H9 (cell line): ENCODE data around the gene DOK5. TPM values are rescaled to one million over a fixed set of nuclear protein-coding genes. Genes with fewer than 3 reads are reported as not detected.

Source experiments
- DNase-seq: peaks from one replicate; pipeline ENCODE4 v3.0.0-alpha.2; 2017
- H2AFZ ChIP-seq: one replicate; pipeline ENCODE4 v1.6.1; 2013; ENCODE audit warnings: mild to moderate bottlenecking, low read length, control low read depth, moderate library complexity
- H2AK5ac ChIP-seq: 2 replicates; pipeline ENCODE4 v1.6.1; 2013; ENCODE audit warnings: low read length, control low read depth, mixed read lengths; ENCODE audit not compliant: insufficient read length
- H2BK120ac ChIP-seq: one replicate; pipeline ENCODE4 v1.6.1; 2013; ENCODE audit warnings: low read depth, mild to moderate bottlenecking, low read length, control low read depth, inconsistent platforms; ENCODE audit not compliant: poor library complexity, severe bottlenecking
- H2BK12ac ChIP-seq: 2 replicates; pipeline ENCODE4 v1.6.1; 2013; ENCODE audit warnings: low read length, control low read depth, mixed read lengths, low read depth; ENCODE audit not compliant: insufficient read length
- H2BK15ac ChIP-seq: 2 replicates; pipeline ENCODE4 v1.6.1; 2013; ENCODE audit warnings: low read depth, low read length, control low read depth
- H2BK20ac ChIP-seq: one replicate; pipeline ENCODE4 v1.6.1; 2013; ENCODE audit warnings: low read depth, mild to moderate bottlenecking, low read length, control low read depth, inconsistent platforms; ENCODE audit not compliant: poor library complexity, severe bottlenecking
- H2BK5ac ChIP-seq: 2 replicates; pipeline ENCODE4 v1.6.1; 2013; ENCODE audit warnings: low read length, control low read depth, mixed read lengths; ENCODE audit not compliant: insufficient read length
- H3K14ac ChIP-seq: 2 replicates; pipeline ENCODE4 v1.6.1; 2013; ENCODE audit warnings: low read length, control low read depth; ENCODE audit not compliant: insufficient read depth
- H3K18ac ChIP-seq: 2 replicates; pipeline ENCODE4 v1.6.1; 2013; ENCODE audit warnings: low read depth, mild to moderate bottlenecking, mixed read lengths, low read length, control low read depth; ENCODE audit not compliant: insufficient read length
- H3K23ac ChIP-seq: 2 replicates; pipeline ENCODE4 v1.6.1; 2013; ENCODE audit warnings: low read length, control low read depth, mixed read lengths, low read depth; ENCODE audit not compliant: insufficient read length
- H3K23me2 ChIP-seq: 2 replicates; pipeline ENCODE4 v1.6.1; 2013; ENCODE audit warnings: low read depth, mild to moderate bottlenecking, mixed read lengths, low read length, control low read depth; ENCODE audit not compliant: insufficient read length, poor library complexity, severe bottlenecking
- H3K27ac ChIP-seq: 2 replicates; pipeline ENCODE4 v1.5.1; 2013; ENCODE audit warnings: low read length, control low read depth, mixed read lengths, low read depth; ENCODE audit not compliant: insufficient read length
- H3K27me3 ChIP-seq: 2 replicates; pipeline ENCODE4 v1.6.1; 2013; ENCODE audit warnings: low read length, control low read depth, inconsistent platforms; ENCODE audit not compliant: insufficient read depth
- H3K4ac ChIP-seq: 2 replicates; pipeline ENCODE4 v1.6.1; 2013; ENCODE audit warnings: low read depth, mild to moderate bottlenecking, control low read depth, inconsistent platforms, low read length, moderate library complexity
- H3K4me1 ChIP-seq: 2 replicates; pipeline ENCODE4 v1.6.1; 2013; ENCODE audit warnings: low read length, control low read depth, inconsistent platforms; ENCODE audit not compliant: insufficient read depth
- H3K4me2 ChIP-seq: 2 replicates; pipeline ENCODE4 v1.6.1; 2013; ENCODE audit warnings: low read length, control low read depth, mixed read lengths; ENCODE audit not compliant: insufficient read length, insufficient read depth
- H3K56ac ChIP-seq: 2 replicates; pipeline ENCODE4 v1.6.1; 2013; ENCODE audit warnings: low read depth, mild to moderate bottlenecking, mixed read lengths, low read length, control low read depth; ENCODE audit not compliant: insufficient read length
- H3K79me1 ChIP-seq: 2 replicates; pipeline ENCODE4 v1.6.1; 2013; ENCODE audit warnings: low read depth, mild to moderate bottlenecking, moderate library complexity, low read length, control low read depth, inconsistent platforms; ENCODE audit not compliant: insufficient read depth, poor library complexity, severe bottlenecking
- H3K79me2 ChIP-seq: 2 replicates; pipeline ENCODE4 v1.6.1; 2013; ENCODE audit warnings: low read length, control low read depth, inconsistent platforms; ENCODE audit not compliant: insufficient read depth
- H3K9ac ChIP-seq: 2 replicates; pipeline ENCODE4 v1.6.1; 2013; ENCODE audit warnings: low read length, control low read depth, mixed read lengths; ENCODE audit not compliant: insufficient read length; ENCODE audit errors: extremely low read depth
- H3K9me3 ChIP-seq: one replicate; pipeline ENCODE4 v1.6.1; 2013; ENCODE audit warnings: low read depth, low read length, inconsistent platforms; ENCODE audit not compliant: control insufficient read depth
- H3T11ph ChIP-seq: one replicate; pipeline ENCODE4 v1.6.1; 2013; ENCODE audit warnings: mild to moderate bottlenecking, low read length, control low read depth, inconsistent platforms
- H4K20me1 ChIP-seq: one replicate; pipeline ENCODE4 v1.6.1; 2013; ENCODE audit not compliant: control insufficient read depth, insufficient read length, insufficient read depth
- H4K5ac ChIP-seq: 2 replicates; pipeline ENCODE4 v1.6.1; 2013; ENCODE audit warnings: low read depth, mild to moderate bottlenecking, mixed read lengths, low read length, control low read depth; ENCODE audit not compliant: insufficient read length
- H4K8ac ChIP-seq: replicated peaks from 2 replicates; pipeline ENCODE4 v1.6.1; 2013; ENCODE audit warnings: low read length, control low read depth, mixed read lengths, low read depth; ENCODE audit not compliant: insufficient read length
- H4K91ac ChIP-seq: 2 replicates; pipeline ENCODE4 v1.6.1; 2013; ENCODE audit warnings: low read depth, mild to moderate bottlenecking, moderate library complexity, mixed read lengths, low read length, control low read depth; ENCODE audit not compliant: insufficient read length
- H3K27ac Mint-ChIP-seq, 3 experiments: 2 replicates in 2 of 3; 3 replicates in 1 of 3; pipeline ENCODE4 v1.8.0; 2020 to 2021; ENCODE audit warnings: mixed read lengths in 3 of 3, mild to moderate bottlenecking in 1 of 3, moderate library complexity in 1 of 3
- H3K27me3 Mint-ChIP-seq: 2 replicates; pipeline ENCODE4 v1.8.0; 2021; ENCODE audit warnings: low read depth, mild to moderate bottlenecking, moderate library complexity, mixed read lengths
- H3K36me3 Mint-ChIP-seq, 3 experiments: 2 replicates in 2 of 3; 3 replicates in 1 of 3; pipeline ENCODE4 v1.8.0; 2020 to 2021; ENCODE audit warnings: low read depth in 3 of 3, mixed read lengths in 3 of 3; ENCODE audit not compliant: insufficient read depth in 1 of 3
- H3K4me1 Mint-ChIP-seq, 2 experiments: 2 replicates each; pipeline ENCODE4 v1.8.0; 2020; ENCODE audit warnings: mixed read lengths in 2 of 2
- H3K4me3 Mint-ChIP-seq, 2 experiments: 2 replicates in 1 of 2; 3 replicates in 1 of 2; pipeline ENCODE4 v1.8.0; 2020 to 2021; ENCODE audit warnings: mild to moderate bottlenecking in 2 of 2, mixed read lengths in 2 of 2, moderate library complexity in 1 of 2
- H3K9me3 Mint-ChIP-seq, 2 experiments: 2 replicates in 1 of 2; 3 replicates in 1 of 2; pipeline ENCODE4 v1.8.0; 2020; ENCODE audit warnings: mild to moderate bottlenecking in 2 of 2, mixed read lengths in 2 of 2, moderate library complexity in 1 of 2
- WGBS: extraction: QIAGEN DNeasy Blood & Tissue Kit; methylation state at CpG from one replicate; pipeline ENCODE4 v1.1.7; 2013; ENCODE audit warnings: missing lambda C conversion rate, low lambda C conversion rate, mixed read lengths; ENCODE audit not compliant: insufficient read length; ENCODE audit errors: extremely low coverage; 5-methylcytosine and 5-hydroxymethylcytosine counted together
- total RNA-seq: library from RNA; stranded (reverse); gene quantifications from 2 replicates; pipeline ENCODE4 v1.2.1, GENCODE V29; 2021
- TF ChIP-seq, protein P1 (sequence below): fragments of 200-600 bp; sonication (generic); conservative IDR thresholded peaks from 3 replicates; pipeline ENCODE4 v1.8.0; 2021; ENCODE audit warnings: antibody characterized with exemption, mild to moderate bottlenecking

DOK5 gene
- total RNA-seq, 1 experiment from 2014 or later = 4.5 TPM

GRCh38 chr20:54589402-54590030 lies 114.1 kb downstream of the DOK5 start:
- H3K14ac ChIP-seq = no peak overlapping the region
- no peak overlapping the region for H3T11ph ChIP-seq
- no peak overlapping the region for H3K18ac ChIP-seq
- TF ChIP-seq, protein P1, sequence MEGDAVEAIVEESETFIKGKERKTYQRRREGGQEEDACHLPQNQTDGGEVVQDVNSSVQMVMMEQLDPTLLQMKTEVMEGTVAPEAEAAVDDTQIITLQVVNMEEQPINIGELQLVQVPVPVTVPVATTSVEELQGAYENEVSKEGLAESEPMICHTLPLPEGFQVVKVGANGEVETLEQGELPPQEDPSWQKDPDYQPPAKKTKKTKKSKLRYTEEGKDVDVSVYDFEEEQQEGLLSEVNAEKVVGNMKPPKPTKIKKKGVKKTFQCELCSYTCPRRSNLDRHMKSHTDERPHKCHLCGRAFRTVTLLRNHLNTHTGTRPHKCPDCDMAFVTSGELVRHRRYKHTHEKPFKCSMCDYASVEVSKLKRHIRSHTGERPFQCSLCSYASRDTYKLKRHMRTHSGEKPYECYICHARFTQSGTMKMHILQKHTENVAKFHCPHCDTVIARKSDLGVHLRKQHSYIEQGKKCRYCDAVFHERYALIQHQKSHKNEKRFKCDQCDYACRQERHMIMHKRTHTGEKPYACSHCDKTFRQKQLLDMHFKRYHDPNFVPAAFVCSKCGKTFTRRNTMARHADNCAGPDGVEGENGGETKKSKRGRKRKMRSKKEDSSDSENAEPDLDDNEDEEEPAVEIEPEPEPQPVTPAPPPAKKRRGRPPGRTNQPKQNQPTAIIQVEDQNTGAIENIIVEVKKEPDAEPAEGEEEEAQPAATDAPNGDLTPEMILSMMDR = no peak
- no peak overlapping the region for H2AFZ ChIP-seq
- no peak overlapping the region for H3K27ac ChIP-seq
- WGBS = no CpG with 5 or more reads among the region's 4 CpGs
- H3K4me1 Mint-ChIP-seq = no peaks in the 10 kb centered on the region
- H2BK15ac ChIP-seq = no peak overlapping the region
- H3K4me3 Mint-ChIP-seq = no peak overlapping the region
- no peak overlapping the region for H2BK20ac ChIP-seq
- H3K56ac ChIP-seq = no peak overlapping the region
- H2AK5ac ChIP-seq = no peak overlapping the region
- no peak overlapping the region for H2BK5ac ChIP-seq
- no peaks in the 10 kb centered on the region; a peak in 1 of 5 replicates for H3K9me3 Mint-ChIP-seq
- no peak for DNase-seq
- no peak overlapping the region for H3K4ac ChIP-seq
- no peak overlapping the region for H2BK12ac ChIP-seq
- H3K27ac Mint-ChIP-seq = no peak overlapping the region
- H3K4me2 ChIP-seq = no peak overlapping the region
- H3K9me3 ChIP-seq = no peaks in the 10 kb centered on the region
- no peaks in the 10 kb centered on the region for H3K79me2 ChIP-seq
- no peak overlapping the region for H4K5ac ChIP-seq
- H3K23ac ChIP-seq = no peak overlapping the region
- no peaks in the 10 kb centered on the region for H3K27me3 ChIP-seq
- H3K27me3 Mint-ChIP-seq = no peaks in the 10 kb centered on the region; the same call in 1 of the 2 replicates
- no peak overlapping the region for H3K9ac ChIP-seq
- no peaks in the 10 kb centered on the region for H3K23me2 ChIP-seq
- peaks cover 0 to 6% (median 0%) of the 10 kb centered on the region in 3 experiments; a peak in 1 of 7 replicates for H3K36me3 Mint-ChIP-seq
- H2BK120ac ChIP-seq = no peak overlapping the region
- H3K4me1 ChIP-seq = no peaks in the 10 kb centered on the region
- no peaks in the 10 kb centered on the region for H4K20me1 ChIP-seq
- H3K79me1 ChIP-seq = no peaks in the 10 kb centered on the region
- no peak overlapping the region for H4K91ac ChIP-seq
- H4K8ac ChIP-seq = no peak overlapping the region
